Activated T-helper 9 cell treated with anti-CD3 and anti-CD28 coated beads, Interleukin-2, amount 50 U/mL, for 16 hours (primary cell): ENCODE measurements around the gene ACER1.
"Not testable (repeated sequence)": the region's sequence is repeated elsewhere in the genome, so short reads cannot be mapped to it uniquely, and the experiment has no call there.

ENCODE experiments used
- DNase-seq: peaks from one replicate; pipeline ENCODE4 v3.0.0-alpha.2; 2020; ENCODE audit warnings: low read depth

ACER1 gene

GRCh38 chr19:6357174-6357573 is 23.8 kb upstream of the ACER1 start:
- DNase-seq = no peak

GRCh38 chr19:6355321-6356040 is 22.1 kb upstream of the ACER1 start:
- not testable (repeated sequence) for DNase-seq

GRCh38 chr19:6354098-6354674 is 20.8 kb upstream of the ACER1 start:
- DNase-seq = no peak

GRCh38 chr19:6352381-6353165 is 19.2 kb upstream of the ACER1 start:
- no peak for DNase-seq

GRCh38 chr19:6350688-6351087 is 17.3 kb upstream of the ACER1 start:
- DNase-seq = no peak

DNA sequence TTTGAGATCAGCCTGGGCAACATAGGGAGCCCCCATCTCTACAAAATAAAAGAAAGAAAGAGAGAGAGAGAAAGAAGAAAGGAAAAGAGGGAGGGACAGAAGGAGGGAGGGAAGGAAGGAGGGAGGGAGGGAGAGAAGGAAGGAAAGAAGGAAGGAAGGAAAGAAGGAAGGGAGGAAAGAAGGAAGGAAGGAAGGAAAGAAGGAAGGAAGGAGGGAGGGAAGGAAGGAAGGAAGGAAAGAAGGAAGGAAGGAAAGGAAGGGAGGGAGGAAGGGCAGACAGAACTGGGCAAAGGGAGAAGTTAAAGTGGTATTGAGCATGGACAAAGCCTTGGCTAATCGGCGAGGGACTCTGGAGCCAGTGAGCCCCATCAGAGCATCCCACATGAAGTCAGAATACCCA is 15.9 kb upstream of the ACER1 start:
- DNase-seq = not testable (repeated sequence)

DNA sequence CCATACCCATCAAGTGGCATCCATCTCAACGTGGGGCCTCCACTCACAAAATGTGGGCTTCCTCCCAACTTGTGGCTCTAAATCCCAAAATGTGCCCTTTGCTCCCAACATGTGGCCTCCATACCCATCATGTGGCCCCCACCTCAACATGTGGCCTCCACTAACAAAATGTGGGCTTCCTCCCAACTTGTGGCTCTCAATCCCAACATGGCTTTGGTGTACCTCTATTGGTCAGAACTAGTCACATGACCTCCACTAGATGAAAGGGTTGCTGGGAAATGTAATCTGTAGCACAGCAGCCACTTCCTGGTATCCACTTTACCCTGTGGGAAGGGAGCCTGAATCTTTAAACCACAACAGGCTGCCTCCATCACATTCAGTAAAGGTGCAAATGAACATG is 10.1 kb upstream of the ACER1 start:
- DNase-seq = no peak

DNA sequence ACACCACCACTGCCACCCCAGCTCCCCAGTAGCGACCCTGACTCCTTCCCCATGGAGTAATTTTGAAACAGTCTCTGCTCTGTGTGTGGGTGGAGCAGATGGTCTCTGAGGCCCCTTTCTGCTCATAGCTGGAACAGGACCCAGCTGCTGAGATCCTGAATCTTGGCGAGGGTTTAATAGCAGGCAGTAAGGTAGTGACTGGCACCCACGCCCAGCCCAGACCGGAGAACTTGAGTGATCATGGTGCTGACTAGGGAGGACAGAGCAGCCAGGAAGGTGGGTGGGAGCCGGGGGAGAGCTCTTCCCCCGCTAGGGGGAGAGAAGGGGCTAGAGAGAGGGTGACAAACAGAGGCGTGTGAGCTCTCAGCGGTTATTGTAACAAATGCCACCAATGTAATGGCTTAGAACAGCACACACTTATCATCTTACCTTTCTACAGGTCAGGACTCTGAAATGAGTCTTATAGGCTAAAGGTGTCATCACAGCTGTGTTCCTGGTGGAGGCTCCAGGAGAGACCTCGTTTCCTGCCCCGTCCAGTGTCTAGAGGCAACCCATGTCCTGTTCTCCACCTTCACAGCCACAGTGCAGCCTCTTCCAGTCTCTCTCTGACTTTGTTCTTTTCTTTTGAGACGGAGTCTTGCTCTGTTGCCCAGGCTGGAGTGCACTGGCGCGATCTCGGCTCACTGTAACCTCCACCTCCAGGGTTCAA is 7.2 kb upstream of the ACER1 start:
- DNase-seq = no peak

DNA sequence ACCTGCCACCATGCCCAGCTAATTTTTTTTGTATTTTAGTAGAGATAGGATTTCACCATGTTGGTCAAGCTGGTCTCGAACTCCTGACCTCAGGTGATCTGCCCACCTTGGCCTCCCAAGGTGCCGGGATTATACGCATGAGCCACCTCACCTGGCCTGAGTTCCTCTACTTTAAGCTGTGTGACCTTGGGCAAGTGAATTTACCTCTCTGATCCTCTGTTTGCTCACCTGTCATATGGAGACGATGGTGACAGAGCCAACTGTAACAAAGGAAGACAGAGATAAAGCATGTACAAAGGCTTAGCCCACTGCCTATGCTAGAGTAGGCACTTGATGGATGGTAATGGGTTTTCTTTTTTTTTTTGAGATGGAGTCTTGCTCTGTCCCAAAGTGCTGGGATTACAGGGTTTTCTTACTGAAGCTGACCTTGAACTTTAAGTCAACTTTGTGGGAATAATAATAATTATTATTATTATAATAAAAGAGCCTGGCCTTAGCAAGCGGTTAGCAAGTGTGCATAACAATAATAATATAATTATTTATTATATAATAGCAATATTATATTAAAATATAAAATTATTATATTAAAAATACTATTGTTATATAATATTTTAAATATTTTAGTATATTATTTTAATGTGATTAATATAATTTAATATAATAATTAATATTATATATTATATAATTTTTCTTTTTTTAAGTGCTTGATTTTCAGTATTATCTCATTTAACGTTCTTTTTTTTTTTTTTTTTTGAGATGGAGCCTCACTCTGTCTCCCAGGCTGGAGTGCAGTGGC is 1.3 kb upstream of the ACER1 start:
- no peak for DNase-seq

- DNase-seq = no peak
Observed at GRCh38 chr19:6326815-6327214, 6.6 kb downstream of the ACER1 start.

DNA sequence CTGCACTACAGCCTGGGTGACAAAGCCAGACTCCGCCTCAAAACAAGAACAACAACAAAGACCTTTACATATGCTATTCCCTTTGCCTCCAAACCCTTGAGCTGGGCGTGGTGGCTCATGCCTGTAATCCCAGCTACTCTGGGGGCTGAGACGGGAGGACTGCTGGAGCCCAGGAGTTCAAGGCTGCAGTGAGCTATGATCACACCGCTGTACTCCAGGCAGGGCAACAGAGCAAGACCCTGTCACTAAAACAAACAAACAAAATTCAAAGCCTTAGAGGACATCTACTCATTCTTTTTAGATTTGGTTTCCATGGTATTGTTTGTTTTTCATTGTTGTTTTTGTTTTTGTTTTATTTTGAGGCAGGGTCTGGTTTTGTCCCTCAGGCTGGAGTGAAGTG is 7.8 kb downstream of the ACER1 start:
- DNase-seq = no peak

GRCh38 chr19:6324757-6325156 is 8.7 kb downstream of the ACER1 start:
- no peak for DNase-seq

GRCh38 chr19:6322284-6322683 is 11.1 kb downstream of the ACER1 start:
- no peak for DNase-seq

- no peak for DNase-seq
Observed at GRCh38 chr19:6319376-6319775, 14.0 kb downstream of the ACER1 start.

GRCh38 chr19:6318772-6319171 is 14.6 kb downstream of the ACER1 start:
- DNase-seq = no peak

DNA sequence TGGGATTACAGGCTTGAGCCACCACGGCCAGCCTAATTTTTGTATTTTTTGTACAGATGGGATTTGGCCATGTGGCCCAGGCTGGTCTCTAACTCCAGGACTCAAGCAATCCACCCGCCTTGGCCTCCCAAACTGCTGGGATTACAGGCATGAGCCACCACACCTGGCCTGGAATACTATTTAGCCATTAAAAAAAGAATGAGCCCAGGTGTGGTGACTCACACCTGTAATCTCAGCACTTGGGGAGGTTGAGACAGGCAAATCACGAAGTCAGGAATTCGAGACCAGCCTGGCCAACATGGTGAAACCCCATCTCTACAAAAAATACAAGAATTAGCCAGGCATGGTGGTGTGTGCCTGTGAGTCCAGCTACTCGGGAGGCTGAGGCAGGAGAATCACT is 17.8 kb downstream of the ACER1 start:
- DNase-seq = not testable (repeated sequence)

- DNase-seq = no peak
Observed at GRCh38 chr19:6313398-6313969, 19.9 kb downstream of the ACER1 start.

DNA sequence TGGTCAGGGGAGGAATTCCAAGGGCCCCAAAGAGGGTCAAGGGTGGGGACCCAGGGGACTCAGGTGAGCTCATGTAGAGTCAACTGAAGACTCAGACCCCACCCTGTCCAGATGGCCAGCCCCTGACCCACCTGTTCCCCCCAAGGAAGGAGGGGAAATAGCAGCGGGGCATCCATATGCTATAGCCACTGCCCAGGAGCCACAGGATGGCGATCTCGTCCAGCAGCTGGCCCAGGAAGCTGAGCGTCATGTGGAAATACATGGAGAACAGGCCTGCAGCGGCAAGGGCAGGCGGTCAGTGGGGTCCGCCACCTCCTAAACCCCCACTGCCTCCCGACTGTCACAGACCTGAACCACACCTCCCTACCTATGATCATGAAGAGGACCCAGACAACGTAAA is 21.4 kb downstream of the ACER1 start:
- DNase-seq = no peak

DNA sequence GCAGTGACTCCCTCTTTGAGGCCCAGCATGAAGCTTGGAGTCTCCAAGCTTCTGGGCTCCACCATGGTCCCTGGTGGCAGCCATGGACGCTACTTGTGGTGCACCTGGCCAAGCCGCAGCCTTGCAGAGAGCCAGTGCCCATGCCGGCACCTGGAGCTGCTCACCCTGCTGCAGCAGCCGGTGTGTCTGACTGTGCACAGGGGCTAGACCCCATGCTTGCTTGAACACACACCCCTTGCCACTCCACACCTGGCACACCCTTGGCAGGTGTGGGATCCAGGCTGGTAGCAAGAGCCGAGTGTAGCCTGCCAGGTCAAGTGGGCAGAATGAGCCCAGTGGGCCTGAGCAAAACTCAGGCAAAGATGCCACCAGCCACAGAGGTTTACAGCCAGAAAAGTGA is 35.0 kb downstream of the ACER1 start:
- DNase-seq = no peak

GRCh38 chr19:6297202-6297601 is 36.2 kb downstream of the ACER1 start:
- no peak for DNase-seq

- no peak for DNase-seq
Observed at GRCh38 chr19:6292006-6292405, 41.4 kb downstream of the ACER1 start.
